MCF 10A (cell line): ENCODE results near the gene ISM1. TPM values are rescaled to one million over a fixed set of nuclear protein-coding genes. Genes with fewer than 3 reads are reported as not detected.

Experiments used
- BruUV-seq: library from RNA; stranded (reverse); fragments of 400-500 nt; replicated peaks from 2 replicates; lab custom pipeline; 2021; lab: Mats Ljungman, UMichigan
- CTCF ChIA-PET: fragments of 300-600 bp; sonication (Branson Sonifier 250); formaldehyde crosslinking; extraction: SDS; loops from one replicate; lab custom pipeline; 2021; ENCODE audit warnings: antibody characterized with exemption, inconsistent platforms; lab: Yijun Ruan, JAX
- POLR2A ChIA-PET: fragments of 300-600, 350-650 bp; sonication (Branson Sonifier 250); formaldehyde crosslinking; extraction: SDS; loops from one replicate; lab custom pipeline; 2020; ENCODE audit warnings: antibody characterized with exemption, inconsistent platforms; lab: Yijun Ruan, JAX
- DNase-seq: peaks from one replicate; pipeline ENCODE4 v3.0.0-alpha.2; 2018; ENCODE audit not compliant: unreplicated experiment
- H3K27ac Mint-ChIP-seq: one replicate; pipeline ENCODE4 v1.8.0; 2022; ENCODE audit warnings: mild to moderate bottlenecking, low read depth, mixed read lengths; ENCODE audit not compliant: unreplicated experiment
- H3K27me3 Mint-ChIP-seq: one replicate; pipeline ENCODE4 v1.8.0; 2022; ENCODE audit warnings: mixed read lengths; ENCODE audit not compliant: insufficient read depth, unreplicated experiment
- H3K36me3 Mint-ChIP-seq: one replicate; pipeline ENCODE4 v1.8.0; 2022; ENCODE audit warnings: mild to moderate bottlenecking, moderate library complexity, mixed read lengths; ENCODE audit not compliant: insufficient read depth, unreplicated experiment
- H3K4me1 Mint-ChIP-seq: one replicate; pipeline ENCODE4 v1.8.0; 2022; ENCODE audit warnings: mixed read lengths; ENCODE audit not compliant: insufficient read depth, unreplicated experiment
- H3K4me3 Mint-ChIP-seq: one replicate; pipeline ENCODE4 v1.8.0; 2022; ENCODE audit warnings: mild to moderate bottlenecking, moderate library complexity, mixed read lengths; ENCODE audit not compliant: unreplicated experiment
- H3K9me3 Mint-ChIP-seq: one replicate; pipeline ENCODE4 v1.8.0; 2022; ENCODE audit warnings: mixed read lengths; ENCODE audit not compliant: unreplicated experiment
- CTCF ChIP-seq: fragments of 200-600 bp; IDR thresholded peaks from one replicate; pipeline ENCODE4 v1.8.0; 2022; ENCODE audit warnings: antibody characterized with exemption, mild to moderate bottlenecking; ENCODE audit not compliant: unreplicated experiment
- intact Hi-C: fragments of 100-400 bp; cut with micrococcal nuclease; formaldehyde crosslinking; loops from 2 replicates; pipeline ENCODE4 v1.14.1; 2022
- total RNA-seq: library from RNA; stranded (reverse); gene quantifications from 2 replicates; pipeline ENCODE4 v1.2.3, GENCODE V29; 2022

ISM1 gene
- total RNA-seq, 1 experiment from 2014 or later: 1.0 TPM

GRCh38 chr20:13291157-13291556 is 70.1 kb downstream of the ISM1 start:
- Mint-ChIP-seq H3K9me3 (no peaks in the 10 kb centered on the region), H3K27ac (no peak overlapping the region), H3K4me1 (peaks cover 16% of the 10 kb centered on the region), H3K36me3 (no peaks in the 10 kb centered on the region), H3K4me3 (no peak overlapping the region), H3K27me3 (no peaks in the 10 kb centered on the region)
- ChIA-PET CTCF (interaction anchor here (0.8 to 11.9 kb wide), 4 partner anchors 12 to 256 kb away, joined by 3 to 142 read pairs (median 3); no protein-coding TSS in a partner anchor), POLR2A (no interaction called here)
- TF ChIP-seq CTCF: no peak
- intact Hi-C loops: no loop called here
- no peak for DNase-seq
- no TSS peak for BruUV-seq

GRCh38 chr20:13292201-13292885 is 71.3 kb downstream of the ISM1 start:
- no TSS peak for BruUV-seq
- Mint-ChIP-seq H3K9me3 (no peaks in the 10 kb centered on the region), H3K27ac (no peak overlapping the region), H3K36me3 (no peaks in the 10 kb centered on the region), H3K27me3 (no peaks in the 10 kb centered on the region), H3K4me1 (peaks cover 4% of the 10 kb centered on the region), H3K4me3 (no peak overlapping the region)
- intact Hi-C loops: no loop called here
- ChIA-PET CTCF (interaction anchor here (0.5 to 11.9 kb wide), 4 partner anchors 11 to 1280 kb away, joined by 3 to 142 read pairs (median 6); no protein-coding TSS in a partner anchor), POLR2A (no interaction called here)
- TF ChIP-seq CTCF: no peak
- no peak for DNase-seq

GRCh38 chr20:13294522-13294921 is 73.4 kb downstream of the ISM1 start:
- Mint-ChIP-seq H3K27me3 (no peaks in the 10 kb centered on the region), H3K36me3 (no peaks in the 10 kb centered on the region), H3K4me3 (no peak overlapping the region), H3K4me1 (no peaks in the 10 kb centered on the region), H3K27ac (no peak overlapping the region), H3K9me3 (no peaks in the 10 kb centered on the region)
- ChIA-PET POLR2A (no interaction called here), CTCF (interaction anchor here (1.1 to 11.9 kb wide), 4 partner anchors 8 to 176 kb away, joined by 3 to 142 read pairs (median 4); no protein-coding TSS in a partner anchor)
- TF ChIP-seq CTCF: no peak
- intact Hi-C loops: no loop called here
- DNase-seq: no peak
- no TSS peak for BruUV-seq

GRCh38 chr20:13295637-13296036 is 74.6 kb downstream of the ISM1 start:
- H3K9me3 Mint-ChIP-seq: no peaks in the 10 kb centered on the region
- POLR2A ChIA-PET: no interaction called here
- TF ChIP-seq CTCF: no peak
- H3K36me3 Mint-ChIP-seq: no peaks in the 10 kb centered on the region
- no peaks in the 10 kb centered on the region for H3K4me1 Mint-ChIP-seq
- intact Hi-C loops: no loop called here
- CTCF ChIA-PET: interaction anchor here (0.6 kb wide), 1 partner anchor 8 kb away, joined by 3 read pairs; no protein-coding TSS in a partner anchor
- no TSS peak for BruUV-seq
- DNase-seq: no peak
- no peak overlapping the region for H3K4me3 Mint-ChIP-seq
- no peaks in the 10 kb centered on the region for H3K27me3 Mint-ChIP-seq
- no peak overlapping the region for H3K27ac Mint-ChIP-seq
